Posterior vena cava (tissue), 2 donors: ENCODE data around the gene CPEB3. TPM values are rescaled to one million over a fixed set of nuclear protein-coding genes. Genes with fewer than 3 reads are reported as not detected.

Source experiments
- DNase-seq: peaks from one replicate; pipeline ENCODE4 v3.0.0-alpha.2; 2020; ENCODE audit warnings: low spot score
- intact Hi-C, 2 donors: fragments of 100-400 bp; cut with DNase I; formaldehyde crosslinking; loops; one replicate each; pipeline versions ENCODE4 v1.14.1 to v1.14.2; 2022 to 2023
- total RNA-seq, 2 donors: library from RNA; stranded (reverse); fragmentation: NEBNext Ultra II Directional; extraction: Animal tissue kit (Norgen Biotek cat#: 25700); gene quantifications; one replicate each; pipeline ENCODE4 v1.2.1, GENCODE V29; 2021
- donor health status: DM: yes; HTN: yes; CAD: no.
- donor health status: DM: yes; HTN: yes; CAD: no.

The CPEB3 gene
- total RNA-seq, 2 donors from 2014 or later, result 3.1 to 3.5 TPM

DNA sequence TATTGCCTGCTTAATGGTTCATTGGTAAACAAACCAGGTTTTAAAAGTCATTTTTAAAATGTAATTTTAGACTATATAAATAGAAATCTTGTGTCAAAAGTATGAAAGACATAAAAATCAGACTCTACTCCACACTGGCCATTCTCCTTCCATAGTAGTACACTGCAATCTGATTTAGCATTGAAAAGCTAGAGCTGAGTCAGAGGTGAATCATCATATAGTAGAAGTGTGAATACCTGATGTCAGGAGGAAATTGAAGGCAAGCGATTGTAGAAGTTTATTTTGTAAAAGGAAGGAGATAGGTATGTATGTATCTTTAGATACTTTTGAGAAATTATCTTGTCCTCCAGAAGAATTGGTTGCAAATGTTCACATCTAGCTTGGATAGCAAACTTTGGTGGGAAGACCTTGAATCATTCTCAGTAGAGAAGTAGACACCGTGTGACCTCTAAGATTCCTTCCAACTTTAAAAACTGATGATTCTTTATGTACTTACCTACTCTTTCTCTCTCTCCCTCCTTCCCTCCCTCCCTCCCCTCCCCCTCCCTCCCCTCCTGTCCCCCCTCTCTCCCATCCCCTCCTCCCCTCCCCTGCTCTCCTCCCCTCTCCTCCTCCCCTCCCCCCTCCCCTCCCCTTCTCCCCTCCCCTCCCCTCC lies 279.2 kb downstream of the CPEB3 start:
- no peak for DNase-seq
- intact Hi-C loops, result no loop called here

DNA sequence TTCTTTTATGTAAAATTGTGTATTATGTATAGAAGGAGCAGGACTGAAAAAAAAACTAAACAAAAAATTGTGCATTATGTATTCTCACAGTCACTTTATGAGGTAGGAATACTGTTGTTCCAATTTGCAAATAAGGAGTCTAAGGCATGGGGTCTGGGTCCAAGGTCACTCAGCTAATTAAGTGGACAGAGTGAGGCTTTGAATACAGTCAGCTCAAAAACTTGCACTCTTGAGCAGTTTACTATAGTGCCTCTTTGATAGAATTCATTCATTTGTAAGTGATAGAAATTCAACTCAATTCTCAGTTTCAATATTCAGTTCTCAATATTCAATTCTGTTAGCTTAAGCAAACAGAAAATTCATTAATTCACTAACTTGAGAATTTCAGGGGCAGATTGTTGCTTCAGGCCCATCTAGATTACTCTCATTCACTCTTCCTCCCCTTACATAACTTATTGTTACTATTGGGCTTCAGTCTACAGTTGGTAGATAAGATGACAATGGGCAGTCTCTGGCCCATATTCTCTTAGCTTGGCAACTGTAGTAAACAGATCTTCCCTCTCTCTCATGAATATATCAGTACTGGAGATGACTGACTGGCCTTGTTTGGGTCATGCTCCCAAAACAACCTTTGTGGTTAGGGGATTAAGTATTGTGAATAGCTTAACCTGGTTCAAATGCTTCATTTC lies 280.7 kb downstream of the CPEB3 start:
- intact Hi-C loops, result no loop called here
- DNase-seq, result no peak

DNA sequence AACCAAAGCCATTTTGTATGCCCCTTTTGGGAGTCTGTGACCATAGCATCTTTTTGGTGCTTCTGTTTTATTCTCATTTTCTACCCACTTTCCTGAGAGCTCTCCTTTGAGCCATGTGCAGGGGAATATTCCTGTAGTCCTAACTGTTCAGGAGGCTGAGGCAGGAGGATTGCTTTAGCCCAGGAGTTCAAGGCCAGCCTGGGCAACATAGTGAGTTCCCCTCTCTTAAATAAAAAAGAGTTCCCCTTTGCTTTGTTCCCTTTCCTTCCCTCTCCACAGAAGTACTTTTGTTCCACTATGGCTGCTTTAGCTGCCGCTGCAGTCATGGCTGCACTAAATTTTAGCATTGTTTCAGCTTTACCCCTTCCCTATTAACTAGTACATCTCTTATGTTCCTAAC lies 281.4 kb downstream of the CPEB3 start:
- intact Hi-C loops, result no loop called here
- no peak for DNase-seq

DNA sequence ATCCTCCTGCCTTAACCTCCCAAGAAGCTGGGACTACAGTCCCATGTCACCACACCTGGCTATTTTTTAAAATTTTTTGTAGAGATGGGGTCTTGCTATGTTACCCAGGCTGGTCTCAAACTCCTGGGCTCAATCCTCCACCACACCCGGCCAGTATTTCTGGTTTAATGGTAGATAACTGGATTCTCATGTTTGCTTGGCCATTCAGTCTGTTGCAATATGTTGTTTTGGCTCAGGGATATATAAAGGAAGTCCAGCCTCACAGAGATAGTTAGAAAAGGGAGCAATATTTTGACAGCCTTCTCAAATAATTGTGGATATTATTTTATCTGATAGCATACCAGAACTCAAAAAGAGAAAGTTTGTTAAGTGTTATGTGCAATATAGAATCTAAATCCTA lies 284.9 kb downstream of the CPEB3 start:
- DNase-seq, result no peak
- intact Hi-C loops, result no loop called here

DNA sequence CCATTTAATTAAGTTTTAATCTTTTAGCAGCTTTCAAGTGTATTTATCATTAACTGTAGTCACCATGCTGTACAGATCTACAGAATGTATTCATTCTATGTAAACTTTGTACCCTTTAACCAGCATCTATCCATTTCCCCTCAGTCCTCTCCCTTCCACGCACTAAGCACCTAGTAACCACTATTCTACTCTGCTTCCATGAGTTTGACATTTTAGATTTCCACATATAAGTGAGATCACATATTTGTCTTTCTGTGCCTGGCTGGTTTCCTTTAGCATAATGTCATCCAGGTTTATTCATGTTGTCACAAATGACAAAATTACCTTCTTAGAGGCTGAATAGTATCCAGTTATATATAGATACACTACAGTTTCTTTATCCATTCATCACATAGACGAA lies 287.6 kb downstream of the CPEB3 start:
- no peak for DNase-seq
- intact Hi-C loops, result no loop called here

DNA sequence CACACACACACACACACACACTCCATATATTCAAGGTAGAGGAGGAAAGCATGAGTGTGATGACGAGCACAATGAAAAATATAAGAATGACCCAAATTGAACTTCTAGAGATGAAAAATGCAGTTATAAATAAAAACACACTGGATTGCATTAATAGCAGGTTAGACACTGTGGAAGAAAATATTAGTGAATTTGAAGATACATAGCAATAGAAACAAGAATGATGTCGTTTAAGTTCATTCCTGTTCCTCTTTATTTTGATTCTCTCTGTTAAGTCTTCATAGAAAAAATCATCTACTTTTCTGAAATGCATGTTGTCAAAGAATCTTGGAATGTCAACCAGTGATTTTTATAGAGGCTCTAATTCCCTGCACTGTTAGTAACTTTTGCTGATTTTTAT lies 288.9 kb downstream of the CPEB3 start:
- intact Hi-C loops, result no loop called here
- DNase-seq, result no peak

DNA sequence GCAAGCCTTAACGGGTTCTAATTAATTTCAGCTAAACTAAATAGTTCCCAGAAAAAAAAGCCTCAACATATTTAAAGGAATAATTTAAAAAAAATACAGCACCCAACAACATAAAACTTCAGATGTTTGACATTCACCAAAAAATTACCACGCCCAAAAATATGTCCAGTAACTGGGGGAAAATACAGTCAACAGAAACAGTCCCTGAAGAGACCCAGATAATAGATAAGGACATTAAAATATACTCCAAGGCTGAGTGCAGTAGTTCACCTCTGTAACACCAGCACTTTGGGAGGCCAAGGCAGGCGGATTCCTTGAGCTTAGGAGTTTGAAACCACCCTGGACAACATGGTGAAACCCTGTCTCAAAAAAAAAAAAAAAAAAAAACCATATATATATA lies 289.3 kb downstream of the CPEB3 start:
- no peak for DNase-seq
- intact Hi-C loops, result no loop called here

Other genes starting within 250 kb of the CPEB3 start
- gene MARCHF5, start 89 bp upstream of the CPEB3 start, total RNA-seq, result 10 to 100 TPM; 20.8 to 24.1 TPM